Psoas muscle (tissue), 8 donors: ENCODE results near the gene ARFGAP1. TPM values are rescaled to one million over a fixed set of nuclear protein-coding genes. Genes with fewer than 3 reads are reported as not detected.

Experiments
- ATAC-seq, 4 donors: fragments of 200-7000 bp; cut with Tn5 transposase; one replicate each; pipeline ENCODE4 v1.9.1; 2020; ENCODE audit warnings: moderate library complexity in 3 of 4, mild to moderate bottlenecking in 2 of 4
- DNase-seq, 2 donors: peaks; one replicate each; pipeline ENCODE4 v3.0.0-alpha.2; 2020
- H3K27ac ChIP-seq: fragments of 200-600 bp; one replicate; pipeline ENCODE4 v1.8.0; 2022
- H3K27me3 ChIP-seq, 3 donors: fragments of 200-600 bp in 1 of 3; one replicate each; pipeline versions ENCODE4 v1.6.1 to v1.8.0; 2013 to 2022; ENCODE audit warnings: low read length in 2 of 3, mild to moderate bottlenecking in 2 of 3, moderate library complexity in 1 of 3; ENCODE audit not compliant: insufficient read depth in 3 of 3
- H3K36me3 ChIP-seq, 2 donors: fragments of 200-600 bp in 1 of 2; one replicate each; pipeline versions ENCODE4 v1.6.1 to v1.8.0; 2013 to 2022; ENCODE audit warnings: low read depth in 1 of 2, mild to moderate bottlenecking in 1 of 2, moderate library complexity in 1 of 2; ENCODE audit not compliant: insufficient read depth in 1 of 2
- H3K4me1 ChIP-seq: fragments of 200-600 bp; one replicate; pipeline ENCODE4 v1.8.0; 2022
- H3K4me3 ChIP-seq: fragments of 200-600 bp; one replicate; pipeline ENCODE4 v1.8.0; 2022; ENCODE audit warnings: mild to moderate bottlenecking
- H3K9me3 ChIP-seq: fragments of 200-600 bp; one replicate; pipeline ENCODE4 v1.8.0; 2022
- CTCF ChIP-seq: fragments of 200-600 bp; IDR thresholded peaks from one replicate; pipeline ENCODE4 v1.8.0; 2022; ENCODE audit warnings: antibody characterized with exemption
- WGBS, 3 donors: extraction: QIAGEN DNeasy Blood & Tissue Kit; methylation state at CpG; one replicate each; pipeline versions ENCODE4 v1.1.6 to v1.1.7; 2013; 5-methylcytosine and 5-hydroxymethylcytosine counted together
- intact Hi-C, 2 donors: fragments of 100-400 bp; cut with DNase I; formaldehyde crosslinking; loops; one replicate each; pipeline versions ENCODE4 v1.11.0 to v1.14.2; 2022
- polyA plus RNA-seq, 3 donors: library from polyadenylated mRNA; stranded (reverse); fragments of 200-250 nt; gene quantifications; one replicate each; pipeline ENCODE4 v1.2.3, GENCODE V29; 2013
- total RNA-seq, 4 donors: library from RNA; stranded (reverse); fragmentation: NEBNext Ultra II Directional in 2 of 4; extraction: Animal tissue kit (Norgen Biotek cat#: 25700) in 2 of 4; gene quantifications; one replicate each; pipeline versions ENCODE4 v1.2.1 to v1.2.4, GENCODE V29; 2021 to 2023
- donor health status: healthy with polysubstance abuse.
- donor health status: DM: no; HTN: no; CAD: no; lungs with moderate emphysema.
- donor health status: Bipolar disorder and iron deficiency.
- donor health status: healthy.
- donor health status: DM: yes; HTN: yes; CAD: no.
- donor health status: DM: no; HTN: no; CAD: no.
- donor health status: DM: no; HTN: no; CAD: no.
- donor health status: DM: yes; HTN: yes; CAD: no.

ARFGAP1 gene
- total and polyA plus RNA-seq, 7 donors = 19.9 to 42.2 (median 26.8) TPM

GRCh38 chr20:63292904-63293303 lies 20.3 kb downstream of the ARFGAP1 start, which contains the start of gene COL20A1:
COL20A1 (plus strand) TSS chr20:63293186; CDS start chr20:63295108, 1,922 bp downstream.
- intact Hi-C loops = no loop called here
- Histone ChIP-seq H3K27me3 (peaks cover 0 to 53% (median 15%) of the 10 kb centered on the region in 3 donors), H3K4me1 (no peaks in the 10 kb centered on the region), H3K4me3 (no peak within 1 kb of the TSS), H3K9me3 (no peaks in the 10 kb centered on the region), H3K27ac (no peak within 1 kb of the TSS), H3K36me3 (peaks cover 6 to 15% of the 10 kb centered on the region in 2 donors)
- no peak for TF ChIP-seq CTCF
- 20 to 43% (median 26%) methylated on average over 7 of the region's 7 CpGs for WGBS, 3 donors
- no peak for DNase-seq
- ATAC-seq = no peak

- WGBS, 3 donors = 29 to 41% (median 30%) methylated on average over 10 to 11 of the region's 11 CpGs
- H3K27me3 ChIP-seq = peaks cover 0 to 56% (median 16%) of the 10 kb centered on the region in 3 donors
- H3K36me3 ChIP-seq = peaks cover 5 to 9% of the 10 kb centered on the region in 2 donors
- TF ChIP-seq CTCF = no peak
- DNase-seq (no peak), ATAC-seq (no peak)
- H3K4me3 ChIP-seq = no peak overlapping the region
- H3K27ac ChIP-seq = no peak overlapping the region
- H3K4me1 ChIP-seq = no peaks in the 10 kb centered on the region
- intact Hi-C loops = no loop called here
- H3K9me3 ChIP-seq = no peaks in the 10 kb centered on the region
Observed at GRCh38 chr20:63293456-63293855, 20.8 kb downstream of the ARFGAP1 start.

- ATAC-seq (no peak), DNase-seq (no peak)
- WGBS, 3 donors = 44 to 51% (median 47%) methylated on average over 8 to 19 of the region's 22 CpGs
- Histone ChIP-seq H3K27me3 (peaks cover 0 to 62% (median 18%) of the 10 kb centered on the region in 3 donors), H3K4me3 (no peak overlapping the region), H3K36me3 (peaks cover 0 to 4% of the 10 kb centered on the region in 2 donors), H3K9me3 (no peaks in the 10 kb centered on the region), H3K4me1 (no peaks in the 10 kb centered on the region), H3K27ac (no peak overlapping the region)
- no peak for TF ChIP-seq CTCF
- intact Hi-C loops = no loop called here
Observed at GRCh38 chr20:63293871-63294535, 21.4 kb downstream of the ARFGAP1 start.

- H3K27ac ChIP-seq = no peak overlapping the region
- TF ChIP-seq CTCF = no peak
- no peak for DNase-seq
- H3K4me1 ChIP-seq = no peaks in the 10 kb centered on the region
- WGBS, 3 donors = 79 to 84% (median 81%) methylated on average over 11 to 12 of the region's 12 CpGs
- no peaks in the 10 kb centered on the region for H3K36me3 ChIP-seq
- no peak overlapping the region for H3K4me3 ChIP-seq
- intact Hi-C loops = no loop called here
- H3K27me3 ChIP-seq = peaks cover 0 to 67% (median 22%) of the 10 kb centered on the region in 3 donors
- no peaks in the 10 kb centered on the region for H3K9me3 ChIP-seq
- no peak for ATAC-seq
Observed at GRCh38 chr20:63294536-63294900, 21.9 kb downstream of the ARFGAP1 start.

- ATAC-seq = no peak
- TF ChIP-seq CTCF = no peak
- no peak overlapping the region for H3K4me3 ChIP-seq
- no peak for DNase-seq
- no peaks in the 10 kb centered on the region for H3K4me1 ChIP-seq
- no peaks in the 10 kb centered on the region for H3K36me3 ChIP-seq
- H3K9me3 ChIP-seq = no peaks in the 10 kb centered on the region
- 49 to 61% (median 49%) methylated on average over 18 to 19 of the region's 19 CpGs for WGBS, 3 donors
- H3K27ac ChIP-seq = no peak overlapping the region
- H3K27me3 ChIP-seq = peaks cover 0 to 67% (median 22%) of the 10 kb centered on the region in 3 donors
- intact Hi-C loops = no loop called here
Observed at GRCh38 chr20:63295018-63295417, 22.4 kb downstream of the ARFGAP1 start.
